Fibroblast of the aortic adventitia (primary cell): ENCODE measurements around the gene ZNF189. TPM values are rescaled to one million over a fixed set of nuclear protein-coding genes. Genes with fewer than 3 reads are reported as not detected.

ENCODE experiments used
- DNase-seq: peaks from one replicate; pipeline ENCODE4 v3.0.0-alpha.2; 2010; ENCODE audit warnings: low read depth
- H3K4me3 ChIP-seq: 2 replicates; pipeline ENCODE4 v1.5.1; 2011; ENCODE audit warnings: low read depth, mild to moderate bottlenecking, control low read depth, low read length, moderate library complexity
- total RNA-seq: library from RNA; depleted of rRNA; stranded (reverse); fragments of >200 nt; gene quantifications from 2 replicates; pipeline ENCODE4 v1.2.3, GENCODE V29; 2012; ENCODE audit warnings: low replicate concordance
- TF ChIP-seq, protein P1 (sequence below): IDR thresholded peaks from 2 replicates; pipeline ENCODE4 v1.5.1; 2011; ENCODE audit warnings: mild to moderate bottlenecking, low read length, control low read depth, inconsistent platforms; ENCODE audit not compliant: insufficient read depth

ZNF189 gene
- total RNA-seq, 1 donor: 18.3 TPM

DNA sequence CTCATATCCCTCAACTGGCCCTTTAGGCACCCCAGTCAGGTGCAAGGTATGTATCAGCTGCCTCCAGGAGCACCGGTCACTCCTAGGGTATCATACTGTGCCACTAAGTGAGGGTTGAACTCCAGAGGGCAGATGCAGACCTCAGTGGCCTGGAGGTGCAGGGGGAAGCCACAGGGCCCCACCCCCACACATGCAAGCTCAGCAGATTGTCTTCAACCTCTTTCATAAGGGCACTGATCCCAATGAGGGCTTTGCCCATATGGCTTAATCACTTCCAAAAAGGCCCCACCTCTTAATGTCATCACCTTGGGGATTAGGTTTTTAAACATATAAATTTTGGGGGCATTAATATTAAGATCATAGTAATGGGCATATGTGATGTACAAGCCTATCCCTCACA, 42.0 kb upstream of the ZNF189 start:
- no peak for DNase-seq

DNA sequence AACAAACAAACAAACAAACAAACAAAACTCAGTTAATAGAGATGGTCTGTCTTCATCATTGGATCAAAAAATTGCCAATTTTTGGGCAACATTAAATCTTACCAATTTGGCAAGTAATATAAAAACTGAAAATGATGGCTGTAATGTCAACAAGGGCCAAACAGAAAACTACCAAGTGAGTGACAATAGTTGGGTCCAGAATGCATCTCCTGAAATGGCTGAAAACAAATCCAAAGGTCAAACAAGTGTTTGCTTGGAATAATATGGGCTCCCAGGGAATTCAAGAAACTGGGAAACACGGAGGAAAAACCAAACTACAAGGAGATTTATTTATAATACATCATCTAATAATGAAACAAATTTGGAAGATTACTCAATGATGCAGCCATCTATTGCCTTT, 39.0 kb upstream of the ZNF189 start:
- TF ChIP-seq, protein P1, sequence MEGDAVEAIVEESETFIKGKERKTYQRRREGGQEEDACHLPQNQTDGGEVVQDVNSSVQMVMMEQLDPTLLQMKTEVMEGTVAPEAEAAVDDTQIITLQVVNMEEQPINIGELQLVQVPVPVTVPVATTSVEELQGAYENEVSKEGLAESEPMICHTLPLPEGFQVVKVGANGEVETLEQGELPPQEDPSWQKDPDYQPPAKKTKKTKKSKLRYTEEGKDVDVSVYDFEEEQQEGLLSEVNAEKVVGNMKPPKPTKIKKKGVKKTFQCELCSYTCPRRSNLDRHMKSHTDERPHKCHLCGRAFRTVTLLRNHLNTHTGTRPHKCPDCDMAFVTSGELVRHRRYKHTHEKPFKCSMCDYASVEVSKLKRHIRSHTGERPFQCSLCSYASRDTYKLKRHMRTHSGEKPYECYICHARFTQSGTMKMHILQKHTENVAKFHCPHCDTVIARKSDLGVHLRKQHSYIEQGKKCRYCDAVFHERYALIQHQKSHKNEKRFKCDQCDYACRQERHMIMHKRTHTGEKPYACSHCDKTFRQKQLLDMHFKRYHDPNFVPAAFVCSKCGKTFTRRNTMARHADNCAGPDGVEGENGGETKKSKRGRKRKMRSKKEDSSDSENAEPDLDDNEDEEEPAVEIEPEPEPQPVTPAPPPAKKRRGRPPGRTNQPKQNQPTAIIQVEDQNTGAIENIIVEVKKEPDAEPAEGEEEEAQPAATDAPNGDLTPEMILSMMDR: no peak
- no peak for DNase-seq

More for the DNA sequence above, 42.0 kb upstream of the ZNF189 start:
- H3K4me3 ChIP-seq: no peak overlapping the region
- TF ChIP-seq, protein P1: no peak

DNA sequence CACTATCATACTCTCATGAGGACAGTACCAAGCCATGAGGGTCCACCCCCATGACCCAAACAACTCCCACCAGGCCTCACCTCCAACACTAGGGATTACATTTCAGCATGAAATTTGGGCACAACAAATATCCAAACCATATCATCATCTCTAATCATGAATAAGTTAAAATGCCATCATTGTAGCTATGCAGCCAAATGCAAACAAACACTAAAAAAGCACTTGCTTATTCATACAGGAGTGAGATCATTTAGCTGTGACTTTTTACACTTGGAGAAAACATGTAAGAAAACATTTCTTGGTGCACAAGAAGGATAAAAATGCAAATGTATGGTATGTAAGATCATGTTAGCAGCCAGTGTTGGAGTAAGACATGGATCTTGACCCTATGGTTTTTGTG, 38.0 kb upstream of the ZNF189 start:
- TF ChIP-seq, protein P1: no peak
- DNase-seq: no peak
- H3K4me3 ChIP-seq: no peak overlapping the region

More for the DNA sequence above, 39.0 kb upstream of the ZNF189 start:
- H3K4me3 ChIP-seq: no peak overlapping the region

DNA sequence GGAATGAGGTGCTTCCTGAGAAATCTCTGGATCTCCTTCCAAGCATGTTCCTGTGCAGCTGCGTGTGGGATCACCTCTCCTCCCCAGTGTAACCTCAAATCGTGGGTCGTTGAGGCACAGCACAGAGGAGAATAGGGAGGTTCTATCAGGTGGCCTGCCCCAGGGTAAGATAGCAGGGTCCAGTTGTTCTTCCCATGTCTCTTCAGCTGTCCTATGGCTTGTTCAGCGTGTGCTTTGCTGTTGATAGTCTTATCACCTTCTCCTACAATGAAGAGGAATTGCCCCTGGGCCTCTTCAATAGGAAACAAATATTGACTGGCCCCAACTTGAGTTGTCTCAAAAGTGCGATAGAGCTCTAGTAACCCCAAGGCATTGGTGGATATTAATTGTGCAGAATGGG, 36.2 kb upstream of the ZNF189 start:
- no peak overlapping the region for H3K4me3 ChIP-seq

DNA sequence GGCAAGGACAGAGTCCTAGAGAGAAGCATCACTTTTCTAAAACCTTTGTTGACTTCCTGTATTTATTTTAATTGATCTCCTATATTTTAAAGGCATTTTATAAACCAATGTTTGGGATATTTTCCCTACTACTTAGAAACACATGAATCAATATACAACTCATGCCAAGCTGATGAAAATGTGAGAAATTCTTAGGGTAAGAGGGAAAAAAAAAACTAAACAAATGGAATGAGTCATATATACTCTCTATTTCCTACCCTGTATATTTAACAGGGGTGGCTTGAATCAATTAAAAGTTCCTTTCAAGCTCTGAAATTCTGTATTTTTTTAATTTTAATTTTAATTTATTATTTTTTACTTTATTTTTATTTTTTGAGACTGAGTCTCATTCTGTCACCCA, 33.5 kb upstream of the ZNF189 start:
- H3K4me3 ChIP-seq: no peak overlapping the region
- DNase-seq: peak; percentile 65
- TF ChIP-seq, protein P1: no peak

More for the DNA sequence above, 36.2 kb upstream of the ZNF189 start:
- TF ChIP-seq, protein P1: no peak
- no peak for DNase-seq

DNA sequence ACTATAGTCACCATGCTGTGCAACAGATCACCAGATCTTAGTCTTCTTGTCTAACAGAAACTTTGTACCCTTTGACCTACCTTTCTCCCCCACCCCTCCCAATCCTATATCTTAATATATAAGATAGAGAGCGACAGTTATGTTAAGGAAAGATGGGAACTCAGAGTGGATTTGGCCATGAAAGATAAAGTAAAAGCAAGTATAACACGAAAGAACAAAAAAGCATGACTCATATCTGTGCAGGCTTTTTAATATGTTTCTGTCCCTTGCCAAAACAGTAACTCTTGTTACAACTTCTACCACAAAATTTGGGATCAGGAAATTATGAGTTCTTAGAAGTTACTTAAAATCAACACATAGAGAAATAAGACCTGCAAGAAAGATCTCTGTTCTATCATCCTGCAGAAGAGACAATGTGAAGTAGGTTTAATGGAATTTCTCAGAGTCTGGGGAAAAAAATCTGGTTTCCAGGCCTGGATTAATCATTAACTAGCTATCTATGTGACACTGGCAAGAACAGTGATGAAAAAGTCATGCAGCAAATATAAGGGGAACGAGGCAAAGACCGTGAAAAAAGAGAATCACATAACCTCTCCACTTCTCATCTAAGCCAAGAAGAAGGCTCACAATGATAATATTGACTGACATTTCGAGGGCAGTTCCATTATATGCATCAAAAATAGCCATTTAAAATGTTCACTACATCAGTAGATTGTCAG, 32.5 kb upstream of the ZNF189 start:
- H3K4me3 ChIP-seq: no peak overlapping the region
- TF ChIP-seq, protein P1: no peak
- DNase-seq: peak; percentile 27

DNA sequence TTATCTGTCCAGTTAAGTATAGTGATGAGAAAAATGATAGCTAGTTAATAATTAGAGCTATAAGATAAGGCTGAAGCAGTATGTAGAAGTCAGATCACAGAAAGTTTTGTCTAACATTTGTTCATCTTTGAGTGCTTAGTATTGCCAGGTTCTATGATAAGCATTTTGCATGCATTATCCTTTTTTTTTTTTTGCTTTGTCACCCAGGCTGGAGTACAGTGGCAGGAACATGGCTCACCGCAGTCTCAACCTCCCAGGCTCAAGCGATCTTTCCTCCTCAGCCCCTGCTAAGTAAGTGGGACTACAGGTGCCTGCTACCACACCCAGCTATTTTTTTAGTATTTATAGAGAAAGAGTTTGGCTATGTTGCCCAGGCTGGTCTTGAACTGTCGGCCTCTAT, 31.3 kb upstream of the ZNF189 start:
- H3K4me3 ChIP-seq: no peak overlapping the region
- no peak for DNase-seq
- TF ChIP-seq, protein P1: no peak
